Ascending aorta (tissue), 2 donors: ENCODE data around the gene ARHGEF3. TPM values are rescaled to one million over a fixed set of nuclear protein-coding genes. Genes with fewer than 3 reads are reported as not detected.
A peak's percentile ranks its signal among the peaks of the same experiment; 100 is the strongest.

Experiments used
- DNase-seq, 2 donors: peaks; one replicate each; pipeline ENCODE4 v3.0.0-alpha.2; 2019; ENCODE audit warnings: low spot score in 2 of 2
- H3K27ac ChIP-seq, 2 donors: fragments of 200-600 bp; sonication (generic); one replicate each; pipeline ENCODE4 v1.5.1; 2016 to 2017; ENCODE audit warnings: mild to moderate bottlenecking in 1 of 2
- H3K27me3 ChIP-seq: fragments of 200-600 bp; sonication (generic); one replicate; pipeline ENCODE4 v1.5.1; 2017
- H3K36me3 ChIP-seq, 2 donors: fragments of 200-600 bp; sonication (generic); one replicate each; pipeline ENCODE4 v1.5.1; 2016
- H3K4me1 ChIP-seq, 2 donors: fragments of 200-600 bp; sonication (generic); one replicate each; pipeline ENCODE4 v1.5.1; 2016 to 2017; ENCODE audit warnings: mild to moderate bottlenecking in 1 of 2
- H3K4me3 ChIP-seq, 2 donors: fragments of 200-600 bp; sonication (generic); one replicate each; pipeline ENCODE4 v1.5.1; 2016 to 2017; ENCODE audit warnings: mild to moderate bottlenecking in 1 of 2
- H3K9me3 ChIP-seq, 2 donors: fragments of 200-600 bp; sonication (generic); one replicate each; pipeline ENCODE4 v1.5.1; 2016
- CTCF ChIP-seq, 3 experiments: fragments of 200-600 bp in 2 of 3; fragments of 450-650 bp in 1 of 3; sonication (generic) in 2 of 3; IDR thresholded peaks; one replicate each; pipeline ENCODE4 v1.5.1; 2016 to 2019; ENCODE audit warnings: antibody characterized with exemption in 3 of 3, mild to moderate bottlenecking in 1 of 3, moderate library complexity in 1 of 3
- intact Hi-C: fragments of 100-400 bp; cut with DNase I; formaldehyde crosslinking; loops from one replicate; pipeline ENCODE4 v1.15.1; 2023
- total RNA-seq: library from RNA; depleted of rRNA; stranded (reverse); fragments of >200 nt; gene quantifications from one replicate; pipeline ENCODE4 v1.1.0, GENCODE V29; 2016

ARHGEF3 gene
- total RNA-seq, 1 donor from 2014 or later, result 16.8 TPM

GRCh38 chr3:56691165-56692000 lies 110.4 kb downstream of the ARHGEF3 start:
- intact Hi-C loops, result no loop called here
- Histone ChIP-seq H3K4me1 (no peaks in the 10 kb centered on the region), H3K27ac (no peak overlapping the region), H3K36me3 (no peaks in the 10 kb centered on the region), H3K4me3 (no peak overlapping the region), H3K27me3 (no peaks in the 10 kb centered on the region), H3K9me3 (no peaks in the 10 kb centered on the region)
- DNase-seq, result no peak
- no peak for TF ChIP-seq CTCF (IDR thresholded peaks at IDR 0.05)

GRCh38 chr3:56689303-56689702 lies 112.4 kb downstream of the ARHGEF3 start:
- Histone ChIP-seq H3K9me3 (no peaks in the 10 kb centered on the region), H3K36me3 (no peaks in the 10 kb centered on the region), H3K27me3 (no peaks in the 10 kb centered on the region), H3K4me1 (no peaks in the 10 kb centered on the region), H3K4me3 (no peak overlapping the region), H3K27ac (no peak overlapping the region)
- no peak for DNase-seq
- no peak for TF ChIP-seq CTCF (IDR thresholded peaks at IDR 0.05)
- intact Hi-C loops, result no loop called here

- DNase-seq, result no peak
- TF ChIP-seq CTCF (IDR thresholded peaks at IDR 0.05), result no peak
- Histone ChIP-seq H3K27ac (no peak overlapping the region), H3K9me3 (no peaks in the 10 kb centered on the region), H3K4me3 (no peak overlapping the region), H3K36me3 (no peaks in the 10 kb centered on the region), H3K27me3 (no peaks in the 10 kb centered on the region), H3K4me1 (peaks cover 0 to 3% of the 10 kb centered on the region in 2 donors)
- intact Hi-C loops, result no loop called here
These were observed 113.6 kb downstream of the ARHGEF3 start for GRCh38 chr3:56688191-56688590.

- no peak for TF ChIP-seq CTCF (IDR thresholded peaks at IDR 0.05)
- DNase-seq, result no peak
- intact Hi-C loops, result loop anchor here (5.0 kb wide), 5 partner anchors 118 to 1008 kb away; partner anchors contain the start of genes APPL1, ARF4, ARHGEF3 and CCDC66
- H3K9me3 ChIP-seq, result no peaks in the 10 kb centered on the region
- no peaks in the 10 kb centered on the region for H3K27me3 ChIP-seq
- H3K4me3 ChIP-seq, result no peak overlapping the region
- no peaks in the 10 kb centered on the region for H3K36me3 ChIP-seq
- peaks cover 0 to 3% of the 10 kb centered on the region in 2 donors for H3K4me1 ChIP-seq
- H3K27ac ChIP-seq, result no peak overlapping the region
These were observed 117.7 kb downstream of the ARHGEF3 start for GRCh38 chr3:56684029-56684428.

- Histone ChIP-seq H3K27me3 (no peaks in the 10 kb centered on the region), H3K27ac (peak within 1 kb of the TSS; percentile 95 to 99), H3K9me3 (no peaks in the 10 kb centered on the region), H3K4me1 (peaks cover 0 to 3% of the 10 kb centered on the region in 2 donors), H3K36me3 (no peaks in the 10 kb centered on the region), H3K4me3 (peak within 1 kb of the TSS; percentile 74 to 82)
- intact Hi-C loops, result loop anchor here (5.0 kb wide), 5 partner anchors 119 to 1009 kb away; partner anchors contain the start of genes APPL1, ARF4, ARHGEF3 and CCDC66
- peak in 1 of 2 donors; percentile 89 for DNase-seq
- no peak for TF ChIP-seq CTCF (IDR thresholded peaks at IDR 0.05)
These were observed 118.5 kb downstream of the ARHGEF3 start, which contains the start of gene TASOR for GRCh38 chr3:56683122-56683817. TSS of gene TASOR (minus strand) at chr3:56683265. CDS start at chr3:56683006, 259 bp downstream.
